ENCODE data around the gene FAM98C.

DNA sequence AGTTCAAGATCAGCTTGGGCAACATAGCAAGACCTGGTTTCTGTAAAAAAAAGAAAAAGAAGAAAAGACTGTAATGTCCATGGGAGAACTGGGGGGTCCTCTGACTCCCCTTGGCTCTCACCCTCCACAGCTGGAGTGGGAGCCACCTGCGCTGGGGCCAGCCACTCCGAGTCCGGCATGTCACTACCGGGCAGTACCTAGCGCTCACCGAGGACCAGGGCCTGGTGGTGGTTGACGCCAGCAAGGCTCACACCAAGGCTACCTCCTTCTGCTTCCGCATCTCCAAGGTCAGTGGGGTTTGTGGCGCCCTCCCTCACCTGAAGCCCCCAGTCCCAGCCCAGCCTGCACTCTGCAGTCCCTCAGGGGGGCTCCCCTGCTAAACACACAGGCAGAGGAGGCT lies 45.3 kb downstream of the FAM98C start:
- TF ChIP-seq POLR2A (IDR thresholded peaks at IDR 0.05) (no peak), EP300 (IDR thresholded peaks at IDR 0.05) (no peak)
- TF ChIP-seq, protein P1, sequence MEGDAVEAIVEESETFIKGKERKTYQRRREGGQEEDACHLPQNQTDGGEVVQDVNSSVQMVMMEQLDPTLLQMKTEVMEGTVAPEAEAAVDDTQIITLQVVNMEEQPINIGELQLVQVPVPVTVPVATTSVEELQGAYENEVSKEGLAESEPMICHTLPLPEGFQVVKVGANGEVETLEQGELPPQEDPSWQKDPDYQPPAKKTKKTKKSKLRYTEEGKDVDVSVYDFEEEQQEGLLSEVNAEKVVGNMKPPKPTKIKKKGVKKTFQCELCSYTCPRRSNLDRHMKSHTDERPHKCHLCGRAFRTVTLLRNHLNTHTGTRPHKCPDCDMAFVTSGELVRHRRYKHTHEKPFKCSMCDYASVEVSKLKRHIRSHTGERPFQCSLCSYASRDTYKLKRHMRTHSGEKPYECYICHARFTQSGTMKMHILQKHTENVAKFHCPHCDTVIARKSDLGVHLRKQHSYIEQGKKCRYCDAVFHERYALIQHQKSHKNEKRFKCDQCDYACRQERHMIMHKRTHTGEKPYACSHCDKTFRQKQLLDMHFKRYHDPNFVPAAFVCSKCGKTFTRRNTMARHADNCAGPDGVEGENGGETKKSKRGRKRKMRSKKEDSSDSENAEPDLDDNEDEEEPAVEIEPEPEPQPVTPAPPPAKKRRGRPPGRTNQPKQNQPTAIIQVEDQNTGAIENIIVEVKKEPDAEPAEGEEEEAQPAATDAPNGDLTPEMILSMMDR (IDR thresholded peaks at IDR 0.05), result no peak
